SK-N-MC (cell line): ENCODE data around the gene EHD4.

Experiments
- EZH2 ChIP-seq: fragments of 200-600 bp; sonication (generic); IDR thresholded peaks from one replicate; pipeline ENCODE4 v1.6.1; 2017; ENCODE audit warnings: antibody characterized with exemption
- FOXP2 ChIP-seq: optimal IDR thresholded peaks from 2 replicates; pipeline ENCODE3; 2011; ENCODE audit warnings: mild to moderate bottlenecking, moderate library complexity; ENCODE audit not compliant: insufficient read depth; ENCODE audit errors: extremely low read length, control extremely low read depth
- POLR2AphosphoS5 ChIP-seq: IDR thresholded peaks from 2 replicates; pipeline ENCODE4 v1.6.1; 2012; ENCODE audit warnings: mild to moderate bottlenecking, low read depth, low read length, borderline replicate concordance

- TF ChIP-seq EZH2: no peak
- TF ChIP-seq POLR2AphosphoS5: no peak
- no peak for TF ChIP-seq FOXP2
These were observed 11.5 kb upstream of the EHD4 start for GRCh38 chr15:41983621-41984571.
